HG02642 (cell line): ENCODE results near the gene SIT1.
"Not testable (repeated sequence)": the region's sequence is repeated elsewhere in the genome, so short reads cannot be mapped to it uniquely, and the experiment has no call there.

Experiments used
- ATAC-seq: cut with Tn5 transposase; IDR thresholded peaks from one replicate; pipeline ENCODE4 v1.9.1; 2021; ENCODE audit warnings: mild to moderate bottlenecking; ENCODE audit not compliant: unreplicated experiment, poor library complexity

SIT1 gene

DNA sequence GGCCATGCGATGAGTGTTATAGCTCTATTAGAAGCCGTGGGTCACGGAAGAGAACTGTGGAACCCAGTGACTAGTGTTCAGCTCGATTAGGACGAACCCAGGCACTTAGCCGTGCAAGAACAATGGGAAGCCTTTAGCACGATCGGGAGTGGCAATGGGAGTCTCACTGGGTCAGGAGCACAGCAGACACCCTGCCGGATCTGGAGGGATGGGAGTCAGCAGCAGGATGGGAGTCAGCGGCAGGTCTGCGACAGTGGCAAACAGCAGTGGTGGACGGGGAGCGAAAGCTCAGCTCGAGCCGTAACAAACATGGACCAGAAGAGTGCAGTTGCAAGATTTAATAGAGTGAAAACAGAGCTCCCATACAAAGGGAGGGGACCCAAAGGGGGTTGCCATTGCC is 10.3 kb downstream of the SIT1 start:
- not testable (repeated sequence) for ATAC-seq

DNA sequence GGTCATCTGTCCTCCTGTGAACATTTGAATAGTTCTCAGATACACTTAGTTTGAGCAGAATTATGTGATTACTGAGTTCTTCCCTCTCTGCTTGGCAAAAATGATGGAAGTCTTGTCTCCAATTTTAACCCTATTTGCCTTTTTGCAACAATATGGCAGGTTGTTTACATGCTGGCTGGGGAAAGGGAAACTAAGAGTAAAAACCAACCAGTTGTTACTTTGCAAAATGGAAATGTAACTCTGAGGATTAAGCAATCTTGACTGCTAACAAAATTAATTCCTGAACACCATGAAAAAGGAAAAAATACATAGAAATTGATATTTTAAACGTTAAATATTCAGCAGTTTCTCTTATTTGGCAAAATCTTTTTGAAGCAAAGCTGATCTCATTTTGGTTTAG is 11.1 kb downstream of the SIT1 start:
- no peak for ATAC-seq

DNA sequence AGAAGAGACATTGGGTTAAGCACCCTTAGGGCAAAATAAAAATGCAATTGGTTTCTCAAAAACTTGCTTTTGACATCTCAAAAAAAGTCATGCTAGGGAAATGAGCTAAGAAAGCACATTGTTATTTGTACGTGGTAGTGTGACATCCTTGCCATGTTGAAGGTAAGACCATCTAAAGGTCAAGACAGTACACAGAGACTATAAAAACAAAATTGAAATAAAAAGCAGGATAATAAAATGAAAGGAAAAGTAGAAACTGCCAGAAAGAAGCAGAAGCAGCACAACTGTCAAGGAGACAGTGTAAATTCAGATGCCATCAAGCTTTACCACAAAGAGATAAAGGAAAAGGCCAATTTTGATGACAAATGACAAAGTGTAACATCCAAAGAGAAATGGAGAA is 11.5 kb downstream of the SIT1 start:
- ATAC-seq = not testable (repeated sequence)

DNA sequence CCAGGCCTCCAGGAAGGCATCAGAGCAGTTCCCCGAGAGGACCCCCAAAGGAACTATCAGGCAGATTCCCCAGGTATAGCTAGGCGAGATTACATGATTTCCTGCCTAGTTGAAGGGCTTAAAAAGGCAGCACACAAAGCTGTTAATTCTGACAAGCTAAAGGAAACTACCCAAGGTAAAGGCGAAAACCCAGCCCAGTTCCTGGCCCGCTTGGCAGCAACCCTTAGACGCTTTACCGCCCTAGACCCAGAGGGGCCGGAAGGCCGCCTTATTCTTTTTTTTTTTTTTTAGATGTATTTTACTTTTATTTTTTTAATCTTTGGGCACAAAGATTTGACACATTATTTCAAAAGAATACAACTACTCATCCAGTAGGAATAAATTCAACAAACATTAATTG is 12.0 kb downstream of the SIT1 start:
- not testable (repeated sequence) for ATAC-seq

DNA sequence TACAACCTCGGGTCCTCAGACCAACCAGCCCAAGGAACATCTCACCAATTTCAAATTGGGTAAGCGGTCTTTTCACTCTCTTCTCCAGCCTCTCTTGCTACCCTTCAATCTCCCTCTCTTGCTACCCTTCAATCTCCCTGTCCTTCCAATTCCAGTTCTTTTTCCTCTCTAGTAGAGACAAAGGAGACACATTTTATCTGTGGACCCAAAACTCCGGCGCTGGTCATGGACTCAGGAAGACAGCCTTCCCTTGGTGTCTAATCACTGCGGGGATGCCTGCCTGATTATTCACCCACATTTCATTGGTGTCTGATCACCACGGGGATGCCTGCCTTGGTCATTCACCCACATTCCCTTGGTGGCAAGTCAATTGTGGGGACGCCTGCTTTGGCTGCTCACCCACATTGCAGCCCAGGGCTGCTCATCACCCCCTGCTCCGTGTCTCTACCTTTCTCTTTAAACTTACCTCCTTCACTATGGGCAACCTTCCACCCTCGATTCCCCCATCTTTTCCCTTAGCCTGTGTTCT is 13.2 kb downstream of the SIT1 start:
- not testable (repeated sequence) for ATAC-seq

DNA sequence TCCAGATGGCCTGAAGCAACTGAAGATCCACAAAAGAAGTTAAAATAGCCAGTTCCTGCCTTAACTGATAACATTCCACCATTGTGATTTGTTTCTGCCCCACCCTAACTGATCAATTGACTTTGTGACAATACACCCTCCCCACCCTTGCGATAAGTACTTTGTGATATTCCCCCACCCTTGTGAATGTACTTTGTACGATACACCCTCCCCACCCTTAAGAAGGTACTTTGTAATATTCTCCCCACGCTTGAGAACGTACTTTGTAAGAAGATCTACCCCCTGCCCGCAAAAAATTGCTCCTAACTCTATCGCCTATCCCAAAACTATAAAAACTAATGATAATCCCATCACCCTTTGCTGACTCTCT is 13.9 kb downstream of the SIT1 start:
- ATAC-seq = not testable (repeated sequence)

DNA sequence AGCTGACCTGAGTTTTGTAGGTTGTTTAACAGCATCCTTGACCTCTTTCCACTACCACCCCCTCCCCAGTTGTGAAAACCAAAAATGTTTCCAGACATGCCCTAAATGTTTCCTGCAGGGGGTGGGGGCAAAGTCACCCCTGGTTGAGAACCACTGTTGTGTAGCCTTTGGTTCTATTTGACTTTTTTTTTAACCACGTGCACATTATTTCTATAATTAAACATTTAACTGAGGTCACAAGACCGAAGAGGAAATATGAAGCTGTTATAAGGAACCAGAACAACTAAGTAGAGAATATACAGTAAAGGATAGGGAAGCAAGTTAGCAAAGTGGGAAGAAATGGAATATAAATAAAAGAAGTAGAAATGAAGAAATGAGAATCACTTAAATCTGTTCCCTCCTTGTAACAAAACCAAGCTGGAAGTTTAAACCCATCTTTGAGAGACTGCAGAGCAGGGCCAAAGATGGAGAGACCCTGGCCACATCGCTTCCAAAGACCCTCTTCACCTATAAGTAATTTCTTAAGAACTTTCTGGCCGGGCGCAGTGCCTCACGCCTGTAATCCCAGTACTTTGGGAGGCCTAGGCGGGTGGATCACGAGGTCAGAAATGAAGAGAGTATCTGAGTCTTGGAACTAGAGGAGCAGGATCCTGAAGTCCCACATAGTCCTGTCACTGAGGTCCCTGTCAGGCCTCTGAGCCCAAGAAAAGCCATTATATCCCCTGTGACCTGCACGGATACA is 14.4 kb downstream of the SIT1 start:
- no peak for ATAC-seq

DNA sequence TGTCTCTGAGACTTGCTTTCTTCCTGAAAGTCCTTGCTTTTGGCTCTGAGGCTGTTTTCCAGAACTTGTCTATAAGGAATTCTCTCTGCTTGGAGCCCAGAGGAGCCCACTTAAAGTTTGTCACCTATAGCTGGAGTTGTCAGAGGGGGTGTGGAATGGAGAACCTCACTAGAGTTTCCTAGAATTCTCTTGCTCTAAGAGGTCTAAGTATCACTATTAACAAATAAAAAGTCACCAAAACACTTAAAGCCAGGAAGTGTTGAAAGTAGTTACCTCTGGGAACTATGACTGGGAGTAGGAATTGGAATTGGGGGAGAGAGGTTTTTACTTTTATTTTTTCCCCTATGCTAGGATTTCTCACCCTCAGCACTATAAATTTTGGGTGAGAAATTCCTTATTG is 15.0 kb downstream of the SIT1 start:
- no peak for ATAC-seq

DNA sequence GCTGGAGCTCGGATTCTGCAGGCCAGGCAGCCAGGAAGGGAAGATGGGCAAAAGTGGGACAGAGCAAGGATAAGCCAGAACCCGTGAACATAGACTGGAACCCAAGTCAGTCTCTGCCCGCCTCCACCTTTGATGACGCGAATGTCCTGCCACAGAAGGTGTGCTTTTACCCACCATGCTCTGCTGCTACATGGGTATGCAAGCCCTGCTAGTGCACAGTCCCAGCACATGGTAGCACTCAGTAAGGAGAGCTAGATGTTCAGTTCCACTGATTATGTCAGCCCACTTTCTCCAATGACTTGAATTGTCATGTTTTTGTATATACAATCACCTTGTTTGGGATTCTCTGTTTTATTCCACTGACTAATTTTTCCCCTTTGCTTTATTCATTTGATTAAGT is 21.1 kb downstream of the SIT1 start:
- no peak for ATAC-seq

DNA sequence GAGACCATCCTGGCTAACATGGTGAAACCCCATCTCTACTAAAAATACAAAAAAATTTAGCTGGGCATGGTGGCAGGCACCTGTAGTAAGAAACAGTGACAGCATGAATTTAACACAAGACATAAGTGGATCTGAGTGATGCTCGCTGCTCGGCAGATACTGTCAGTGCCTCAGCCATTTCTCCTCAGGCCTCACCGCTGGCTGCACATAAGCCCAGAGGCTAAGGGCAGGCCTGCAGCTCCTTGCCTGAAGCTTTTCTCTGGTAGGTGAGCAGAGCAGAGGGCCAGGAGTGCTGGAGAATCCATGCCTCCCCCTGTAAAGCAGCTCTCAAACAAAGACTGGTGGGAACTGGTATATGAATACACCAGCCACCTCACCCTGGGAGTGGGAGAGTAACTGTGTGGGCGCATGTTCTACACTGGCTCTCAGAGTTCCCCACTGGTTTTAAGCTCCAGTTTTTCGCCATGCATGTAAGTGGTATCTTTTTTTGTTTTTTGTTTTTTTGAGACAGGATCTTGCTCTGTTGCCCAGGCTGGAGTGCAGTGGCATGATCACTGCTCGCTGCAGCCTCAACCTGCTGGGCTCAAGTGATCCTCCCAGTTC is 22.2 kb downstream of the SIT1 start:
- ATAC-seq = no peak

DNA sequence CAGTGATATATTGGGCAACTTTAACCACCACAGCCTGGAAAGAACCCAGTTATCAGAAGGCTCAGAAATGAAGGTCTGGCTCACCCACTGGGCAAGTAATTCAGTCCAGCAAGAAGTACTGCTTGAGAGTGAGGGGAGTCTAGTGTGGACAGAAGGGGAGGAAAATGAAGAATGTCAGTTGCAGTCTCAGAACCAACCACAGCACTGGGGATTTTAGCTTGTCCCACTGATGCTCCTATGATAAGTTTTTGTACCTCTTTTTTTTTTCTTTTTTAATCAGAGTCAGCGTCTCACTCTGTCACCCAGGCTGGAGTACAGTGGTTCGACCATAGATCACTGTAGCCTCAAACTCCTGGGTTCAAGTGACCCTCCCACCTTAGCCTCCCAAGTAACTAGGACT is 23.2 kb downstream of the SIT1 start:
- ATAC-seq = no peak

DNA sequence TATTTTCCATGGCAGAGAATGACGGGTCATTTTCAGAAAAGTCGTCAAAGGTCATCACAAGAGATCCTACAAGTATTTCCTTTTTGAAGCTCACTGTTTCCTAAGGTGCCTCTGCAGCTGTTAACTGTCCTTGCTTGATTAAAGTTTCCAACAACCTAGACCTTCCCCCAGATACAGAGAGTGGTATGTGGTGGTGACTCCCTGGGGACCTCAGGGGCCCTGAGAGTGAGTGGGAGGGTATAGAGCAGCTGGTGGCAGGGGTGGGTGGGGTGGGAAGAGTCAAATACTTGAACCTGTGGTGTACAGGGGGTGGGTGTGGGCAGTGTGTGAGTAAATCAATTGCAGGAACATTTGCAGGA is 31.0 kb downstream of the SIT1 start:
- peak; percentile 61 for ATAC-seq

DNA sequence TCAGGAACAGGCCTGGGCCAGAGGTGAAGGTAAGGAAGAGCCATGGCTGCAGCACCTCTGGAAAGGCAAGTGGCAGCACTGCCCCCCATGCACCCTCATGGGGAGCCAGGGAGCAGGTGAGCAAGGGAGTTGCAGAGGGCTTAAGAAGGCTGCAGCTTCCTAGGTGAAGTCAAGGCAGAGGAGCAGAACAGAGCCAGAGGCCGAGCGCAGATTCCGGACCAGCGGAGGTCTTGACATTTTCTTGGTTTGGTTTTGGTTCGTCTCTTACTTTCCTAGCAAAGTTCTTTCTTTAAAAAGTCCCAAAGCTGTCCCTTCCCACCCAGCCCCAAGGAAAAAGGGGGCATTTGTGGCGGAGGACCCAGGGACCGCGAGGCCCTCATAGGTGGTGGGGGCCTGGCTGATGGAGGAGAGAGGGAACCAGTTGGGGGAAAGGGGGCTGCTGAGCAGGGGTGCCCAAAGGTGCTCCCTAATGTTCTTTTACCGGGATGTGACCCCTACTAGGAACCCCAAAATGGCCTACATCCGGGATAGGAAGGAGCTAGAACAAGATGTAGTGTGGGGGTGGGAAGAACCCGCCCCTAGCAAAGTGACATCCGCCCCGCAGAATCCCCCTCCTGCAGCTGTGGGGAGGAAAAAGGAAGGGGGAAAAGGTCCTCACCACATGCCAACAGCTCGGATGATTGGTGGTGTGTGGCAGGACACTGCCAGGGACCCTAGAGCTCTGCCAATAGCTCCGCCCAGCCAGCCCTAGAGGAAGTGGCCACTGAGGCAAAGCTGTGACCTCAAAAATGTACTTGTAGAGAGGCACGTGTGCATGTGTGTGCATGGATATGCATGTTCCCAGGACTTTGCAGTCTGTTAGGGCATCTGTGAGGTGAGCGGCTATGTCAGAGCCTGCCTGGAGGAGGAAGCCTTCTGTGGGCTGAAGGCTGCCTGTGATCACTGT is 31.6 kb downstream of the SIT1 start:
- peak; percentile 44 for ATAC-seq

DNA sequence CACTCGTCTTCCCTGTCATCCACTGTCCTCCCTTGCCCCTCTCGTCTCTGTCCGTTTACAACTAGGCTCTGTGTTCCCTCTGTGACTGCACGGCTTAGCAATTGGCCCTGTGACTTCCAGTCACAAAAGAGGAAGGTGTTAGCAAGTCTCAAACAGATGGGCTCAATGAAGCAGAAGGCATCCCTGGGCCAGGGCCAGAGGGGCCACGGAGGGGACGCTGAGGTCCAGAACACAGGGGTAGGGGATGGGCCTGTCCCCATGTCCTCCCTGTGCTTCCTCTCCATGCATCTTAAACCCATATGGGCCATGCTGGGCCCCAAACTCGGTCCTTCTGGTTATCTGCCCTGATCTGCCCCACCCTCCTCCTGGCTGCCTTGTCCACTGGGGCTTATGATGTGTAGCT is 32.4 kb downstream of the SIT1 start, which contains the start of gene CD72:
Gene CD72 (minus strand): TSS at position 89 of the 403 bp plus-strand sequence. CDS start 110 bp downstream, outside the sequence.
- no peak for ATAC-seq

DNA sequence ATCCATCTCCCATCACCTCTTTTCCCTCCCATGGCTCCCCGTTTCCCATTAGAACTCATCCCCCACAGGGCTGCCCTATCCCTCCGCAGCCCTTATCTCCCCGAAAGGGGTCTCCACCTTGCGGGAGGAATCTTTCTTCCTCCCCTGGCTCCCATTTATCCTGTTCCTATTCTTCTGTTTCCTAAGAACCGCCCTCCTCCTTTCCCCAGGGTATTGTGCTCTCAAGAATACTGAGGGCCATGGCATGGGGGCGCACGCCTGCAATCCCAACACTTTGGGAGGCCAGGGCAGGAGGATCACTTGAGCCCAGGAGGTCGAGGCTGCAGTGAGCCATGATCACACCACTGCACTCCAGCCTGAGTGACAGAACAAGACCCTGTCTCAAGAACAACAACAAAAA is 33.2 kb downstream of the SIT1 start:
- no peak for ATAC-seq

DNA sequence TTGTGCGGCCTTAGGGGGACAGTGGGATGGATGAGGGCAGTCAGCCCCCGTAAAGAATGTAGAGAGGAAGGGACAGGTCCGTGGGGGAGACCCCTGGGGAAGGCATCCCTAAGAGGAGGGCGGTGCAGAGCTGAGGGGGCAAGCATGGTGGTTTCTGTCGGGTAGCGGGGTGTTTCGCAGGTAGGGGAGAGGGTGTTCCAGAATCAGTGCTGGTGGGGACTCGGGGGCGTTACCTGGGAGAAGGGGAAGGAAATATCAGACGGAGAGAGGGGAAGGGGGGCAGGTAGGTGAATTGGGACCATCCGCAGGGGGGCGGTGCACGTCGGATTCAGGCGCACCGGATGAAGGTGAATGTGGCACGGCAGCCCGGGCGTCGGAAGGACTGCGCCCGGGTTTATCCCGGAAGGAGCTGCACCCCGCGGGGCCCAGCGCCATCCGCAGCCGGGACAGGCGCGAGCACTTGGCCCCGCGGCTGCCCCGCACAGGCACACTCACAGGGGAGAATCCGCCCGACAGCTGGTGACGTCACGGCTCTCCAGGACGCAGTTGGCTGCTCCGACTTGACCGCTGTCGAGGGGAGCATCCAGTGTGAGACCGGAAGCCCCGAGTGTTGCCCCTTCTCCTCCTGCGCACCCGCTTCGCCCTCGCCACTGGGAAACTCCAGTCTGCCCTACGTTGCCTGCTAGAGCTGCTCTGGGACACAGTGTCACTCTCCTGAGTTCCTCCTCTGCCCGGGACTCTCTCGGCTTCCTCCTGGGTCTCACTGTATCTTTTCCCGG is 33.9 kb downstream of the SIT1 start:
- ATAC-seq = peak; percentile 37

DNA sequence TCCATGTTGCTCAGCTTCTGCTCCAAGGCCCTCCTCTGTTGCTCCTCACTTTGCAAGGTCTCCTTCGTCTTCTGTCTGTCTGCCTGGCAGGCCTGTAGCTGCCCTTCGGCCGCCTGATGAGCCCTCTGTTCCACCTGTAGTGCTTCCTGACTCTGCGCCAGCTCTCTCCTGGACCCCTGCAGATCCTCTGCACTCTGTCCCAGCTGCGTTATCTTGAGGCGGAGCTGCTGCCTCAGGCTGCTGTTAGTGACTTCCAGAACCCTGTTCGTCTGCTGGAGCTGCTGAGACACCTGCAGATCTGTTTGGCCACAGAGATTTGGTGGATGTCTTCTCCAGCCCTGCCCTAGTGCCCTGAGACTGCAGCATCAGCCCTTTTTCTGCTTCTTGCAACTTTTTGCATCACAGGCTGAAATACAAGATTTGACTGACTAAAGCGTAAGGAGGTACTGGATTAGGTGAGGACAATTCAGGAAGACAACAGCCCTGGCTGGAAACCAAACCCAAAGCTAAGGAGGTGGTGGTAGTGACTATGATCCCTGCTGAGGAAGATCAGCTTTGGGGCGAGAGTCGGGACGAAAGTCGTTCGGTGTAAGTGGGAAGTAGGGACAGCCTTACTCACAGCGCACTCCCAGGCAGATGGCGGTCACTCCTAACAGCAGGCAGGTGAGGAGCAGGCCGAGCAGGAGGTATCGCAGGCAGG is 34.6 kb downstream of the SIT1 start:
- no peak for ATAC-seq

DNA sequence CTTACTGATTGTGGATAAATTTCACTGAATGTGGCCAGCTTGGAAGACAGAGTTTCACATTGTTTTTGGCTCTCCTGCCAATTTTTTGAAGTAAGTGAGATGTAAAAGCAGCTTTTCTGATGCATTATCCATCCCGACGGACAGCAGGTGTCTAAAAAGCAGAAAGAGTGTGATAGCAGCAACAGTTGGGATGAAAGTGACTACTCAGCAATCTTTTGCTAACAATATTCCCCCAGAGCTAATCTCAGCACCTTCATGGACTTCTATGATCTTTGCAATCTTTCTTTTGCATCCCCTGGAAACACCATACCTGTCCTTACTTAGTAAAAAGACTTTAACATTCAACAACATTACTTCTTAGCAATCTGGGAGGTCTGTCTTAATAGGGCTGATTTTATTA is 37.9 kb downstream of the SIT1 start:
- ATAC-seq = no peak

DNA sequence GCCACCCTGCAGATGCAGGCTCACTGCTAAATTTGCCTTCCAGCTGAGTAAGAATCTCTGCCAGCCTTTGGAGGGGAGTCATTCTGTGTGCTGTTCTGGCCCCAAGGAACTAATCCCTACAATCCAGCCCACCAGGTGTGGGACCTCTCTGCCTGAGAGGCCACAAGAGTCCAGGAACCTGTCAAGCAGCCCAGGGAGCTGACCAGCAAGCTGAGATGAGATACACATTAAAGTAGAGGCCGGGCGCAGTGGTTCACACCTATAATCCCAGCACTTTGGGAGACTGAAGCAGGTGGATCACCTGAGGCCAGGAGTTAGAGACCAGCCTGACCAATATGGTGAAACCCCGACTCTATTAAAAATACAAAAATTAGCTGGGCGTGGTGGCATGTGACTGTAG is 38.7 kb downstream of the SIT1 start:
- ATAC-seq = not testable (repeated sequence)
